ENCODE measurements around the gene RPL27A.

Gene RPL27A

DNA sequence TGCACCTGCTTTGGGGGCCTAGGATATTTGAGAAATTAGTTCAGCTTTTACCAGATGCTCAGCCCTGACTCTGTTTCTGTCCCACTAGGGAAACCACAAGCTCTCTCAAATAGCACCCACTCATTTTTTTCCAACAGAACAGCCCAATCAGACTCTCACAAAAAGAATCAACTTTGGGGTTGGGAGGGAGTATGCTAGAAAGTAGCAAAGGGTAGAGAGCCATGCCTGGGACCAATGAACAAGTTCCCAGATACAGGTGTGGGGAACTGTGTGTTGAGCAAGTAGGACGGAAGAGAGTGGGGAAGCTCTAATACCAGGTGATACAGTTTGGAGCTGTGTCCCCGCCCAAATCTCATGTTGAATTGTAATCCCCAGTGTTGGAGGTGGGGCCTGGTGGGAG is 41.3 kb upstream of the RPL27A start:
- H3K9me3 ChIP-seq (ENCODE audit: control insufficient read depth, insufficient read depth, low read length), result no peaks in the 10 kb centered on the region
- no peak overlapping the region for H3K4me3 ChIP-seq (ENCODE audit: low read length)
- TF ChIP-seq, protein P1, sequence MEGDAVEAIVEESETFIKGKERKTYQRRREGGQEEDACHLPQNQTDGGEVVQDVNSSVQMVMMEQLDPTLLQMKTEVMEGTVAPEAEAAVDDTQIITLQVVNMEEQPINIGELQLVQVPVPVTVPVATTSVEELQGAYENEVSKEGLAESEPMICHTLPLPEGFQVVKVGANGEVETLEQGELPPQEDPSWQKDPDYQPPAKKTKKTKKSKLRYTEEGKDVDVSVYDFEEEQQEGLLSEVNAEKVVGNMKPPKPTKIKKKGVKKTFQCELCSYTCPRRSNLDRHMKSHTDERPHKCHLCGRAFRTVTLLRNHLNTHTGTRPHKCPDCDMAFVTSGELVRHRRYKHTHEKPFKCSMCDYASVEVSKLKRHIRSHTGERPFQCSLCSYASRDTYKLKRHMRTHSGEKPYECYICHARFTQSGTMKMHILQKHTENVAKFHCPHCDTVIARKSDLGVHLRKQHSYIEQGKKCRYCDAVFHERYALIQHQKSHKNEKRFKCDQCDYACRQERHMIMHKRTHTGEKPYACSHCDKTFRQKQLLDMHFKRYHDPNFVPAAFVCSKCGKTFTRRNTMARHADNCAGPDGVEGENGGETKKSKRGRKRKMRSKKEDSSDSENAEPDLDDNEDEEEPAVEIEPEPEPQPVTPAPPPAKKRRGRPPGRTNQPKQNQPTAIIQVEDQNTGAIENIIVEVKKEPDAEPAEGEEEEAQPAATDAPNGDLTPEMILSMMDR (IDR thresholded peaks at IDR 0.05; ENCODE audit: low read depth, low read length, poor library complexity, severe bottlenecking), result no peak
- no peak for TF ChIP-seq EZH2phosphoT487 (IDR thresholded peaks at IDR 0.05; ENCODE audit: borderline replicate concordance, low read length)
- H3K36me3 ChIP-seq (ENCODE audit: control insufficient read depth, low read length), result peaks cover 49% of the 10 kb centered on the region
- no peaks in the 10 kb centered on the region for H3K27me3 ChIP-seq (ENCODE audit: control insufficient read depth, low read length)
- H3K79me2 ChIP-seq (ENCODE audit: control insufficient read depth, low read length), result no peaks in the 10 kb centered on the region
- H3K4me2 ChIP-seq (ENCODE audit: low read length), result no peak overlapping the region
- H3K27ac ChIP-seq (ENCODE audit: low read depth, low read length), result no peak overlapping the region
- no peaks in the 10 kb centered on the region for H3F3A ChIP-seq (ENCODE audit: control insufficient read depth, insufficient read depth)
- H4K20me1 ChIP-seq (ENCODE audit: control insufficient read depth, insufficient read depth, low read depth, low read length), result no peaks in the 10 kb centered on the region
- no peaks in the 10 kb centered on the region for H3K9me2 ChIP-seq (replicated peaks; ENCODE audit: control insufficient read depth, low read length)
- no peaks in the 10 kb centered on the region for H3K4me1 ChIP-seq (ENCODE audit: control insufficient read depth, low read length)

DNA sequence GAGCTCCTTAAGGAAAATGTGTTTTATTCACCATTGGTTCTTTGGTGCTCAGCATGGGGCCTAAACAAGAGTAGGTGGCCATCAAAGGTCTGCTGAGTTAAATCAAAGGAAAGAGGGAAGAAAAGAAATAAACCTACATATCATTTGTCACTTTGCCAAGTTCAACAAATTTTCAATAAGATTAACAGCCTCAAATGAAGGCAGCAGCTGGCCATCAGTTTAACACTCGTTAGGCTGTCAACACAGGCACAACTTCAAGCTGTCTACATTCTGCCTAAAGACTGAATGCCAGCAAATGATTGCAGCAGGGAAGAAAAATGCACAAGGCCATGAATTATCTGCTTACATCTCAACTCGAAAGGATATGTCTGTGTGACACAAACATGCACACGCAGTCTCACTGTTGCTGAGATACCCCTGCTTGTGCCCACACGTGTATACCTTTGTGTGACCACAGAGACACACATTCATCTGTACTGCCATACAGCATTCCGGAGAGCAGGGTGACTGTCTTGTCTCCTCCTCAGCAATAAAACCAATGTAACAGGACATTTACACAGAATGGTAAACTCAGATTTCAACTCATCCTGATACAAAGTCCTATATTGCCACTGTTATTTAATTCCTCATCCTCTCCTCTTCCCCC is 40.3 kb upstream of the RPL27A start:
- no peaks in the 10 kb centered on the region for H3K79me2 ChIP-seq (ENCODE audit: control insufficient read depth, low read length)
- peaks cover 52% of the 10 kb centered on the region for H3K36me3 ChIP-seq (ENCODE audit: control insufficient read depth, low read length)
- H3K4me3 ChIP-seq (ENCODE audit: low read length), result no peak overlapping the region
- no peak overlapping the region for H3K27ac ChIP-seq (ENCODE audit: low read depth, low read length)
- no peak overlapping the region for H3K4me2 ChIP-seq (ENCODE audit: low read length)
- H3K9me2 ChIP-seq (replicated peaks; ENCODE audit: control insufficient read depth, low read length), result no peaks in the 10 kb centered on the region
- TF ChIP-seq, protein P1 (IDR thresholded peaks at IDR 0.05; ENCODE audit: low read depth, low read length, poor library complexity, severe bottlenecking), result no peak
- no peak for TF ChIP-seq EZH2phosphoT487 (IDR thresholded peaks at IDR 0.05; ENCODE audit: borderline replicate concordance, low read length)
- no peaks in the 10 kb centered on the region for H3K27me3 ChIP-seq (ENCODE audit: control insufficient read depth, low read length)
- no peaks in the 10 kb centered on the region for H3K9me3 ChIP-seq (ENCODE audit: control insufficient read depth, insufficient read depth, low read length)
- H4K20me1 ChIP-seq (ENCODE audit: control insufficient read depth, insufficient read depth, low read depth, low read length), result no peaks in the 10 kb centered on the region
- no peaks in the 10 kb centered on the region for H3F3A ChIP-seq (ENCODE audit: control insufficient read depth, insufficient read depth)
- no peaks in the 10 kb centered on the region for H3K4me1 ChIP-seq (ENCODE audit: control insufficient read depth, low read length)

DNA sequence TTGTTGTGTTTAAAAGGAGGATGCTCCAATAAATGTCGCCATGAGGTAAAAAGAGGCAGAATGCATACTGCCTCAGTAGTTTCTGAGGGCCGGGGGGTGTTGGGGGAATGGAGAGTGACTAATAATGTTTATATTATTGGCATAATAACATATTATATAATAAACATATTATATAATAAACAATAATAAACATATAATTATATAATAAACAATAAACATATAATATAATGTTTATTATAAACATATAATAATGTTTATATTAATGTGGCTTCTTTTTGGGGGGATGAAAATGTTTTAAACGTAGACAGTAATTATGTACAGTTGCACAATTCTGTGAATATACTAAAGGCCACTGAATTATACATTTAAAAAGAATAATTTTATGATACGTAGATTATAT is 35.7 kb upstream of the RPL27A start:
- H3K9me3 ChIP-seq (ENCODE audit: control insufficient read depth, insufficient read depth, low read length), result no peaks in the 10 kb centered on the region
- H3F3A ChIP-seq (ENCODE audit: control insufficient read depth, insufficient read depth), result no peaks in the 10 kb centered on the region
- TF ChIP-seq EZH2phosphoT487 (IDR thresholded peaks at IDR 0.05; ENCODE audit: borderline replicate concordance, low read length), result no peak
- TF ChIP-seq, protein P1 (IDR thresholded peaks at IDR 0.05; ENCODE audit: low read depth, low read length, poor library complexity, severe bottlenecking), result no peak
- H3K36me3 ChIP-seq (ENCODE audit: control insufficient read depth, low read length), result peaks cover 37% of the 10 kb centered on the region
- no peak overlapping the region for H3K4me2 ChIP-seq (ENCODE audit: low read length)
- no peaks in the 10 kb centered on the region for H3K9me2 ChIP-seq (replicated peaks; ENCODE audit: control insufficient read depth, low read length)
- no peak overlapping the region for H3K27ac ChIP-seq (ENCODE audit: low read depth, low read length)
- H3K4me1 ChIP-seq (ENCODE audit: control insufficient read depth, low read length), result no peaks in the 10 kb centered on the region
- H3K4me3 ChIP-seq (ENCODE audit: low read length), result no peak overlapping the region
- H3K79me2 ChIP-seq (ENCODE audit: control insufficient read depth, low read length), result no peaks in the 10 kb centered on the region
- H4K20me1 ChIP-seq (ENCODE audit: control insufficient read depth, insufficient read depth, low read depth, low read length), result no peaks in the 10 kb centered on the region
- no peaks in the 10 kb centered on the region for H3K27me3 ChIP-seq (ENCODE audit: control insufficient read depth, low read length)
